ENCODE data around the gene PTGES3.
"Not testable (repeated sequence)": the region's sequence is repeated elsewhere in the genome, so short reads cannot be mapped to it uniquely, and the experiment has no call there.

Gene PTGES3

GRCh38 chr12:56688129-56688845 lies at the start of gene PTGES3:
PTGES3 (minus strand) TSS chr12:56688284; CDS start chr12:56687999, 285 bp downstream.
- H3K27ac ChIP-seq: peak within 1 kb of the TSS; percentile 99
- DNase-seq (ENCODE audit: low read depth, low spot score): peak; percentile 86

GRCh38 chr12:56728139-56728861 lies 40.2 kb upstream of the PTGES3 start:
- no peak for DNase-seq (ENCODE audit: low read depth, low spot score)
- no peak overlapping the region for H3K27ac ChIP-seq

GRCh38 chr12:56726196-56726675 lies 38.2 kb upstream of the PTGES3 start:
- peak overlapping the region; percentile 91 for H3K27ac ChIP-seq
- DNase-seq (ENCODE audit: low read depth, low spot score): not testable (repeated sequence)

- peak overlapping the region; percentile 91 for H3K27ac ChIP-seq
- DNase-seq (ENCODE audit: low read depth, low spot score): no peak
Measured at GRCh38 chr12:56725723-56726102, 37.6 kb upstream of the PTGES3 start.

- DNase-seq (ENCODE audit: low read depth, low spot score): peak; percentile 91
- H3K27ac ChIP-seq: peak within 1 kb of the TSS; percentile 91
Measured at GRCh38 chr12:56724972-56725722, 37.1 kb upstream of the PTGES3 start, which contains the start of gene NACA. NACA (minus strand) TSS chr12:56725299; CDS start chr12:56724521, 778 bp downstream.

- H3K27ac ChIP-seq: peak overlapping the region; percentile 91
- no peak for DNase-seq (ENCODE audit: low read depth, low spot score)
Measured at GRCh38 chr12:56724701-56724971, 36.6 kb upstream of the PTGES3 start.

GRCh38 chr12:56723889-56724700 lies 36.0 kb upstream of the PTGES3 start:
- peak overlapping the region; percentile 91 for H3K27ac ChIP-seq
- DNase-seq (ENCODE audit: low read depth, low spot score): peak; percentile 43

GRCh38 chr12:56723352-56723751 lies 35.3 kb upstream of the PTGES3 start:
- H3K27ac ChIP-seq: peak overlapping the region; percentile 91
- DNase-seq (ENCODE audit: low read depth, low spot score): no peak

GRCh38 chr12:56722832-56723231 lies 34.7 kb upstream of the PTGES3 start:
- DNase-seq (ENCODE audit: low read depth, low spot score): no peak
- peak overlapping the region; percentile 91 for H3K27ac ChIP-seq

- H3K27ac ChIP-seq: peak overlapping the region; percentile 91
- DNase-seq (ENCODE audit: low read depth, low spot score): no peak
Measured at GRCh38 chr12:56721721-56722120, 33.6 kb upstream of the PTGES3 start.

GRCh38 chr12:56721216-56721615 lies 33.1 kb upstream of the PTGES3 start:
- no peak for DNase-seq (ENCODE audit: low read depth, low spot score)
- peak overlapping the region; percentile 91 for H3K27ac ChIP-seq

GRCh38 chr12:56720731-56721151 lies 32.7 kb upstream of the PTGES3 start:
- no peak for DNase-seq (ENCODE audit: low read depth, low spot score)
- H3K27ac ChIP-seq: peak overlapping the region; percentile 91

- peak overlapping the region; percentile 91 for H3K27ac ChIP-seq
- DNase-seq (ENCODE audit: low read depth, low spot score): no peak
Measured at GRCh38 chr12:56719056-56719455, 31.0 kb upstream of the PTGES3 start.

- no peak overlapping the region for H3K27ac ChIP-seq
- DNase-seq (ENCODE audit: low read depth, low spot score): no peak
Measured at GRCh38 chr12:56718636-56719035, 30.6 kb upstream of the PTGES3 start.

GRCh38 chr12:56718149-56718548 lies 30.1 kb upstream of the PTGES3 start:
- H3K27ac ChIP-seq: no peak overlapping the region
- DNase-seq (ENCODE audit: low read depth, low spot score): no peak

GRCh38 chr12:56716933-56717880 lies 29.1 kb upstream of the PTGES3 start:
- DNase-seq (ENCODE audit: low read depth, low spot score): no peak
- no peak overlapping the region for H3K27ac ChIP-seq

GRCh38 chr12:56716458-56716857 lies 28.4 kb upstream of the PTGES3 start:
- H3K27ac ChIP-seq: no peak overlapping the region
- DNase-seq (ENCODE audit: low read depth, low spot score): no peak

- no peak for DNase-seq (ENCODE audit: low read depth, low spot score)
- H3K27ac ChIP-seq: no peak overlapping the region
Measured at GRCh38 chr12:56715798-56716197, 27.7 kb upstream of the PTGES3 start.

GRCh38 chr12:56714431-56714929 lies 26.4 kb upstream of the PTGES3 start:
- peak overlapping the region; percentile 15 for H3K27ac ChIP-seq
- DNase-seq (ENCODE audit: low read depth, low spot score): peak; percentile 16
